WTC11 (cell line): ENCODE data around the gene SOX9. TPM values are rescaled to one million over a fixed set of nuclear protein-coding genes. Genes with fewer than 3 reads are reported as not detected.

ENCODE experiments used
- ATAC-seq: fragments of 200-7000 bp; cut with Tn5 transposase; 2 replicates; pipeline ENCODE4 v1.10.0; 2021; ENCODE audit warnings: mild to moderate bottlenecking, moderate library complexity
- CTCF ChIA-PET: fragments of 300-600 bp; sonication (Branson Sonifier 250); formaldehyde crosslinking; loops from one replicate; lab custom pipeline; 2021; ENCODE audit warnings: antibody characterized with exemption; lab: Charles Lee
- POLR2A ChIA-PET: fragments of 350-600 bp; sonication (Branson Sonifier 250); formaldehyde crosslinking; loops from one replicate; lab custom pipeline; 2021; ENCODE audit warnings: antibody characterized with exemption; lab: Charles Lee
- DNase-seq: peaks from one replicate; pipeline ENCODE4 v3.0.0; 2021; ENCODE audit warnings: low spot score
- H3K27ac Mint-ChIP-seq: 2 replicates; pipeline ENCODE4 v1.8.0; 2021; ENCODE audit warnings: mixed read lengths
- H3K27me3 Mint-ChIP-seq: 2 replicates; pipeline ENCODE4 v1.8.0; 2021; ENCODE audit warnings: low read depth, mild to moderate bottlenecking, moderate library complexity, mixed read lengths
- H3K36me3 Mint-ChIP-seq: 2 replicates; pipeline ENCODE4 v1.8.0; 2021; ENCODE audit warnings: mixed read lengths
- H3K4me1 Mint-ChIP-seq: 2 replicates; pipeline ENCODE4 v1.8.0; 2022; ENCODE audit warnings: mixed read lengths
- H3K4me3 Mint-ChIP-seq: 2 replicates; pipeline ENCODE4 v1.8.0; 2021; ENCODE audit warnings: mild to moderate bottlenecking, moderate library complexity, mixed read lengths
- H3K9me3 Mint-ChIP-seq: 2 replicates; pipeline ENCODE4 v1.8.0; 2021; ENCODE audit warnings: mixed read lengths
- AR ChIP-seq: fragments of 250-450 bp; sonication (Bioruptor Pico); IDR thresholded peaks from 2 replicates; pipeline ENCODE4 v1.9.0; 2021; ENCODE audit warnings: mild to moderate bottlenecking
- FOXK1 ChIP-seq: sonication (generic); formaldehyde crosslinking; IDR thresholded peaks from 2 replicates; pipeline ENCODE4 v1.8.0; 2022; ENCODE audit warnings: mild to moderate bottlenecking, moderate library complexity, missing genetic modification reagents
- GABPB1 ChIP-seq: sonication (generic); formaldehyde crosslinking; IDR thresholded peaks from 2 replicates; pipeline ENCODE4 v1.8.1; 2023; ENCODE audit warnings: mild to moderate bottlenecking, missing genetic modification reagents
- GTF2I ChIP-seq: fragments of 250-450 bp; sonication (Bioruptor Pico); conservative IDR thresholded peaks from 2 replicates; pipeline ENCODE4 v1.4.0; 2021; ENCODE audit warnings: mild to moderate bottlenecking
- HMGXB4 ChIP-seq: sonication (generic); formaldehyde crosslinking; IDR thresholded peaks from 2 replicates; pipeline ENCODE4 v1.8.1; 2023; ENCODE audit warnings: mild to moderate bottlenecking, moderate library complexity, missing genetic modification reagents
- JAZF1 ChIP-seq: fragments of 250-450 bp; sonication (Bioruptor Pico); IDR thresholded peaks from 2 replicates; pipeline ENCODE4 v1.9.0; 2021; ENCODE audit warnings: moderate library complexity, mild to moderate bottlenecking, inconsistent platforms
- NFATC4 ChIP-seq: fragments of 250-450 bp; sonication (Bioruptor Pico); IDR thresholded peaks from 2 replicates; pipeline ENCODE4 v1.9.0; 2021; ENCODE audit warnings: mild to moderate bottlenecking
- NFYB ChIP-seq: sonication (generic); formaldehyde crosslinking; conservative IDR thresholded peaks from 2 replicates; pipeline ENCODE4 v1.8.0; 2022; ENCODE audit warnings: low read depth, missing genetic modification reagents
- OVOL2 ChIP-seq: fragments of 250-450 bp; sonication (Bioruptor Pico); IDR thresholded peaks from 2 replicates; pipeline ENCODE4 v1.9.0; 2021; ENCODE audit warnings: mild to moderate bottlenecking, borderline replicate concordance
- ZNF219 ChIP-seq: sonication (generic); formaldehyde crosslinking; IDR thresholded peaks from 2 replicates; pipeline ENCODE4 v1.8.0; 2023; ENCODE audit warnings: missing genetic modification reagents, mild to moderate bottlenecking, borderline replicate concordance
- ZNF416 ChIP-seq: fragments of 250-450 bp; sonication (Bioruptor Pico); IDR thresholded peaks from 2 replicates; pipeline ENCODE4 v1.9.0; 2021; ENCODE audit warnings: mild to moderate bottlenecking, inconsistent platforms
- total RNA-seq: library from RNA; stranded (reverse); gene quantifications from 3 replicates; pipeline ENCODE4 v1.2.3, GENCODE V29; 2021
- TF ChIP-seq, protein P1 (sequence below): fragments of 250-450 bp; sonication (Bioruptor Pico); IDR thresholded peaks from 2 replicates; pipeline ENCODE4 v1.8.0; 2021; ENCODE audit warnings: mild to moderate bottlenecking
- TF ChIP-seq, protein P2 (sequence below): sonication (generic); formaldehyde crosslinking; IDR thresholded peaks from 2 replicates; pipeline ENCODE4 v1.8.1; 2022; ENCODE audit warnings: mild to moderate bottlenecking, missing genetic modification reagents, moderate library complexity, borderline replicate concordance

Gene SOX9
- total RNA-seq, 1 experiment from 2014 or later = 8.1 TPM

- TF ChIP-seq, protein P1, sequence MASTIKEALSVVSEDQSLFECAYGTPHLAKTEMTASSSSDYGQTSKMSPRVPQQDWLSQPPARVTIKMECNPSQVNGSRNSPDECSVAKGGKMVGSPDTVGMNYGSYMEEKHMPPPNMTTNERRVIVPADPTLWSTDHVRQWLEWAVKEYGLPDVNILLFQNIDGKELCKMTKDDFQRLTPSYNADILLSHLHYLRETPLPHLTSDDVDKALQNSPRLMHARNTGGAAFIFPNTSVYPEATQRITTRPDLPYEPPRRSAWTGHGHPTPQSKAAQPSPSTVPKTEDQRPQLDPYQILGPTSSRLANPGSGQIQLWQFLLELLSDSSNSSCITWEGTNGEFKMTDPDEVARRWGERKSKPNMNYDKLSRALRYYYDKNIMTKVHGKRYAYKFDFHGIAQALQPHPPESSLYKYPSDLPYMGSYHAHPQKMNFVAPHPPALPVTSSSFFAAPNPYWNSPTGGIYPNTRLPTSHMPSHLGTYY (CRISPR knock-in tag) = no peak
- TF ChIP-seq FOXK1 (CRISPR knock-in tag) = peak; percentile 54; the same call in 1 of the 2 replicates
- TF ChIP-seq, protein P2, sequence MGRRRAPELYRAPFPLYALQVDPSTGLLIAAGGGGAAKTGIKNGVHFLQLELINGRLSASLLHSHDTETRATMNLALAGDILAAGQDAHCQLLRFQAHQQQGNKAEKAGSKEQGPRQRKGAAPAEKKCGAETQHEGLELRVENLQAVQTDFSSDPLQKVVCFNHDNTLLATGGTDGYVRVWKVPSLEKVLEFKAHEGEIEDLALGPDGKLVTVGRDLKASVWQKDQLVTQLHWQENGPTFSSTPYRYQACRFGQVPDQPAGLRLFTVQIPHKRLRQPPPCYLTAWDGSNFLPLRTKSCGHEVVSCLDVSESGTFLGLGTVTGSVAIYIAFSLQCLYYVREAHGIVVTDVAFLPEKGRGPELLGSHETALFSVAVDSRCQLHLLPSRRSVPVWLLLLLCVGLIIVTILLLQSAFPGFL (CRISPR knock-in tag) = no peak
These were observed 30.0 kb downstream of the SOX9 start (continued) for GRCh38 chr17:72150632-72151460.

GRCh38 chr17:72151565-72152386, 31.0 kb downstream of the SOX9 start:
- CTCF ChIA-PET = interaction anchor here (0.6 to 1.5 kb wide), 4 partner anchors 14 to 148 kb away, joined by 3 to 5 read pairs (median 4); no protein-coding TSS in a partner anchor
- Mint-ChIP-seq H3K27me3 (peaks cover 5% of the 10 kb centered on the region; the same call in 1 of the 2 replicates), H3K9me3 (no peaks in the 10 kb centered on the region), H3K4me1 (peaks cover 53% of the 10 kb centered on the region), H3K4me3 (peak overlapping the region; percentile 57), H3K27ac (peak overlapping the region; percentile 100), H3K36me3 (peaks cover 2% of the 10 kb centered on the region; the same call in 1 of the 2 replicates)
- POLR2A ChIA-PET = interaction anchor here (1.7 kb wide), 1 partner anchor 31 kb away, joined by 9 read pairs; the partner anchor contains the start of gene SOX9
- DNase-seq (peak; percentile 18), ATAC-seq (peak; percentile 65)
- TF ChIP-seq AR (CRISPR knock-in tag) (peak; percentile 1; the same call in 1 of the 2 replicates), GABPB1 (CRISPR knock-in tag) (peak; percentile 14; the same call in 1 of the 2 replicates), JAZF1 (CRISPR knock-in tag) (no peak), HMGXB4 (CRISPR knock-in tag) (no peak), OVOL2 (CRISPR knock-in tag) (no peak), GTF2I (CRISPR knock-in tag) (no peak), FOXK1 (CRISPR knock-in tag) (no peak), ZNF416 (no peak), NFATC4 (CRISPR knock-in tag) (no peak), NFYB (CRISPR knock-in tag) (no peak), ZNF219 (CRISPR knock-in tag) (no peak)
